ENCODE measurements around the gene LCLAT1.
"Not testable (repeated sequence)": the region's sequence is repeated elsewhere in the genome, so short reads cannot be mapped to it uniquely, and the experiment has no call there.

The LCLAT1 gene

GRCh38 chr2:30513649-30514048, 66.6 kb downstream of the LCLAT1 start:
- in situ Hi-C loops (cut with MboI; ENCODE audit: low sequenced_read_pairs): not testable (repeated sequence)

GRCh38 chr2:30514134-30514847, 67.2 kb downstream of the LCLAT1 start:
- in situ Hi-C loops (cut with MboI; ENCODE audit: low sequenced_read_pairs): no loop called here

- in situ Hi-C loops (cut with MboI; ENCODE audit: low sequenced_read_pairs): no loop called here
Measured at GRCh38 chr2:30514848-30515435, 67.9 kb downstream of the LCLAT1 start.

- in situ Hi-C loops (cut with MboI; ENCODE audit: low sequenced_read_pairs): no loop called here
Measured at GRCh38 chr2:30516166-30516565, 69.1 kb downstream of the LCLAT1 start.

GRCh38 chr2:30519796-30520195, 72.8 kb downstream of the LCLAT1 start:
- in situ Hi-C loops (cut with MboI; ENCODE audit: low sequenced_read_pairs): no loop called here

DNA sequence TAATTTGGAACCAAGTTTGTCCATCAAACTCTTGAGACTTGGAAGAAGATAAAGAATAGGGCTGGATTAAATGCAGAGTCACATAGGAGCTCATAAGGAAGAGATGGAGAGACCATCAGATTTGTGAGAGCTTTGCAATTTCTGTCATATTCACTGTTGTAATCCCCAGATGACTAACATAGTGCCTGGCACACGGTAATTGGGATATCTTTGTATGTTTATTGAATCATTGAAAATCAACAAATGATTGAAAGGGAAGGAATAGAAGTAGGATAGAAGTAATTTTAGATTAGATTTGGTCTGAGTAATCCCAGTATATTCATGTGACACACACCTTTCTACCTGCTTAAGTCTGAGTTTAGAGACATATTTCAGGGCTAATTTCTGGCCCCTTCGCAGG, 75.4 kb downstream of the LCLAT1 start:
- in situ Hi-C loops (cut with MboI; ENCODE audit: low sequenced_read_pairs): no loop called here

DNA sequence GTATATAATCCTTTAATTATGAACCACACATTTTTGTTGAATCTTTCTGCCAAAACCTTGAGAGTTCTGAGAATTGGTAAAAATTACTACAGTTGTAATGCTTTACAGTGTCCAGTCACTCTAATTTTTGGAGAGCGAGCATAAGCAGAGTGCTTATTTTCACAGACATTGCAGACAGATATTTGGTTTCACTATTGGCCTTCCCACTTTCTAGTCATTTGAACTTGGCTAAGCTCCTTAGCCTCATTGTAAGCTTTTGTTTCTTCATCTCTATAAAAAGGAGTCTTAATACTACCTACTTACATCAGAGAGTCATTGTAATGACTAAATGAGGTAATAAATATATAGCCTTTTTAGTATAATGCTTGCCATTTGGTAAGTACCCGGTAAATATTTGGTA, 80.4 kb downstream of the LCLAT1 start:
- in situ Hi-C loops (cut with MboI; ENCODE audit: low sequenced_read_pairs): no loop called here

- in situ Hi-C loops (cut with MboI; ENCODE audit: low sequenced_read_pairs): no loop called here
Measured at GRCh38 chr2:30527859-30528258, 80.8 kb downstream of the LCLAT1 start.

- in situ Hi-C loops (cut with MboI; ENCODE audit: low sequenced_read_pairs): no loop called here
Measured at GRCh38 chr2:30530346-30530745, 83.3 kb downstream of the LCLAT1 start.

DNA sequence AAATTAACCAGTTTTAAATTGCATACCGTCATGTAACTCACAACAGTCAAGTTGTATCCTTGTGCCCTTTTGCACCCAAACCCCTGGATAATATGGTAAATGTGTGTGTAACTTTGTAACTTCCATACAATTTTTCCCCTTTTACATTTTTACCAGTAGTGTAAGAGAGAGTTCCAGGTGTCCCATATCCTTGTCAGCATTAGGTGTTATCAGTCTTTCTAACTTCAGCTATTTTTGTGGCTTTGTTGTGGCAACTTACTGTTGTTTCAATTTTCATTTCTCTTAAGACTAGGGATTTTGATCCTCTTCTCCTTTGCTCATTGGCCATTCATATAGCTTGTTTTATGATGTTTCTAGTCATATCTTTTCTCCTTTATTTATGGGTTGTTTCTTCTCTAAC, 94.6 kb downstream of the LCLAT1 start:
- in situ Hi-C loops (cut with MboI; ENCODE audit: low sequenced_read_pairs): no loop called here

DNA sequence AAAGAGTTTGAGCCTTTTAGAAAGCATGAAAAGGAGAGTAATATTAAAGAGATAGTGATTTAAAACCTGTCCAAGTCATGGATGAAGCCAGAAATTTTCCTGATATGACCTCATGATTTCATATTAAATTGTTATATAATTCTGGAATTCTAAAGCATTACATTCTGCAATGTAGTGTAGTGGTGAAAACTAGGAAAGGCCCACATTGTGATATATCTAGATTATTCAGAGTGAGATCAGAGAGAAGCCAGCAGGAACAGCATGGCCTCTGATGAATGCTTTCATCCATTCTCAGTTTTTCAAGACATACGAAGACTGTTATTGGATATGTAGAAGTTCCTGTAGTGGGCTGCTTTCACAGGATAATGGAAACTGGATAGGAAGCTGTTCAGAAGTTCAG, 98.8 kb downstream of the LCLAT1 start:
- in situ Hi-C loops (cut with MboI; ENCODE audit: low sequenced_read_pairs): no loop called here

DNA sequence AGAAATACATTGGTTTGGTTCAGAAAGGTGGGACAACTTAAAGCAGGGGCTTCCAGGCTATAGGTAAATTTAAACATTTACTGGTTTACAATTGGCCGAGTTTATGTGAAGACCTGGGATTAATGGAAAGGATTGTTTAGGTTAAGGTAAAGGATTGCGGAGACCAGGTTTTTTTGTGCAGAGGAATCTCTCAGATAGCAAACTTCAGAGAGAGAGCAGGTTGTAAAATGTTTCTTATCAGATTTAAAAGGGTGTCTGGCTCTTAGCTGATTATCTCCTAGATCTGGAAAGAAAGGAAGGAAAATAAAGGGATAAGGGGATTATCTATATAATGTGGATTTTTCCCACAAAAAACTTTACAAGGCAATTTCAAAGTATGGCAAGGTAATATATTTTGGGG, 101.3 kb downstream of the LCLAT1 start:
- in situ Hi-C loops (cut with MboI; ENCODE audit: low sequenced_read_pairs): no loop called here

- in situ Hi-C loops (cut with MboI; ENCODE audit: low sequenced_read_pairs): no loop called here
Measured at GRCh38 chr2:30549096-30549495, 102.0 kb downstream of the LCLAT1 start.

GRCh38 chr2:30559544-30560275, 112.7 kb downstream of the LCLAT1 start:
- in situ Hi-C loops (cut with MboI; ENCODE audit: low sequenced_read_pairs): no loop called here

DNA sequence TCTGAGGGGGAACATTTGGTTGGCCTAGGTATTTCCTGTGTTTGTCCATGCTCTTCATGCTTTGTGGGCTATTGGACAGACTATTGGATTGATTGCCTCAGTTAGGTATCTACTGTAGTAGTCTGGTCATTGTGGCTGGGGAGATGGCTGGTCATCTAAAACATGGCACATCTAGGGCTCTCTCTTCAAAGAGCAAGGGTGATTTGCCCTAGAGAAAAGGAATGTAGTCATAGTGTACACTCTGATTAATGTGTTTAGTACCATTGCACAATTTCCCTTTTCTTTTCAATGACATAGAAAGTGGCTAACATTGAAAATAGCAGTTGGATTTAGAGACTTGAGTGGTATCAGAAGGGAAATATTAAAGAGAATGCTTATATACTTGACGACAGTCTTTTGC, 114.3 kb downstream of the LCLAT1 start:
- in situ Hi-C loops (cut with MboI; ENCODE audit: low sequenced_read_pairs): no loop called here

DNA sequence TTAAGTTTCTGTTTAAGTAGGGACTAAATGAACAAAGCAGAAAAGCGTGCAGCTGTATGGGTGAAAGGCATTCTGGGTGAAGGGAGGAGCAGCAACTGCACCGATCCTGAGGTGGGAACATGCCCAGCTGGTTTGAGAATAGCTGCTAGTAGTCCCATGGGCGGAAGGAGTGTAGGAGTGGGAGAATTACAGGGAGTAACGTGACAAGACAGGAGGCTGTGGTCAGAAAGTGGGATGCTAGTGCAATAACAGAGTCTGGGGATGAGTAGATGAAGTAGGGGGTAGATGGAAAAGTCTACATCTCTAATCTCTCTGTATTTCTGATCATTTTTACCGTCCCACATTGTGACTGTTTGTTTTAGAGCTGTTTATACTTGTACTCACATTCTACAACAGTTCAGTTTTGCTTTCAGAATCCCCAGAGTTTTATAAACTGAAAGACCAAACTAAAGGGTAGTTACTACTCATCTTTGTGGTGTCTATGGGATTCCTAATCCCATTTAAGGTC, 118.9 kb downstream of the LCLAT1 start:
- in situ Hi-C loops (cut with MboI; ENCODE audit: low sequenced_read_pairs): no loop called here

DNA sequence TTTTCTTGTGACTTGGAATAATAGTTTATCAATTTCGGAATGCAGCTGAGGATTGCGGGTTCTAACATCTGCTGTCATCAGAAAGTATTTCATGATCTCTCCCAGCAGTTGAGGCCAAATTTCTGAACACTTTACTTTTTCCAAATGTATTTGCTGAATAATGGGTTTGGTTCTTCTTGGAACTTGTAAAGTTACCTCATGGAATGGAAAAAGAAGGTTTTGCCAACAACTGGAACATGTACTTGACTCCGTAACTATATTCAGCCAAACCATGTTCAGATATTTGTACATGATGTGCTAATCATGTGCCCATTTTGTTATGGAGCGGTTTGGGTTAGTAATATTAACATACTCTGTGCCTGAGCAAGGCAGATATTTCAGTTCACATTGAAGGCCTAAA, 119.6 kb downstream of the LCLAT1 start:
- in situ Hi-C loops (cut with MboI; ENCODE audit: low sequenced_read_pairs): no loop called here

GRCh38 chr2:30567317-30567716, 120.3 kb downstream of the LCLAT1 start:
- in situ Hi-C loops (cut with MboI; ENCODE audit: low sequenced_read_pairs): no loop called here

DNA sequence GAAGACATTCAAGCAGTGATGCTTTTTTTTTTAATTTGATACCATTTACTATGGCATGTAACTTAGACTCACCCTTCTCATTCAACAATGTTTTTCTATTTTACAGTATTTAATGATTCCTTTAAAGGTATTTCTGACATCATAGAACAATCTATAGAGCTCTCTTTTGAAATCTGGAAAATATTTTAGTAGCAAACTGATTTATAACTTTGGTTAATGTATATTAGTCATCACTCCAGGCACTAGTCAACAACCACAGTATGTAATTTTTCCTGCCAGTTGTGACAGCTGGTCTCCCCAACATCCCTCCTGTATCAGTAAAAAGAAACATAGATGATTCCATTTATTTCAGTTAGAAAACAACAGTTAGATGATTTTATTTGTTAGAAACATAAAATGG, 122.9 kb downstream of the LCLAT1 start:
- in situ Hi-C loops (cut with MboI; ENCODE audit: low sequenced_read_pairs): no loop called here

GRCh38 chr2:30577151-30577550, 130.1 kb downstream of the LCLAT1 start:
- in situ Hi-C loops (cut with MboI; ENCODE audit: low sequenced_read_pairs): no loop called here

DNA sequence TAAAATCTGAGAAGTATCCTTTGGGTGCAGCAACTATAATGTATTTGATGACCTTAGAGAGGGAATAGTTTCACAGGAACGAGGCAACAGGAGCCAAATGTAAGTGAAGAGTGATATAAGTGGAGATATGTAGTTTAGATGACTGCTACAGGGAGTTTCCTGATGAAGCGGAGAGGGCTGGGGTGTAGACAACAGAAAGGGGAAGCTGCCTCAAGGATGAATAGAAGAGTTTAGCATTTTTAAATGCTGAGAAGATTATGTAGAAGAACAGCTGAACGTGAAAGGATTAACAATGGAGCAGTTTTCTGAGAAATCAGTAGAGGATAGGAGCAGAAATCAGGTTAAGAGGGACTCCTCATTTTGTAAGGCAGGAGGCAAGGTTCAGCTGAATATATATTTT, 133.3 kb downstream of the LCLAT1 start:
- in situ Hi-C loops (cut with MboI; ENCODE audit: low sequenced_read_pairs): no loop called here

DNA sequence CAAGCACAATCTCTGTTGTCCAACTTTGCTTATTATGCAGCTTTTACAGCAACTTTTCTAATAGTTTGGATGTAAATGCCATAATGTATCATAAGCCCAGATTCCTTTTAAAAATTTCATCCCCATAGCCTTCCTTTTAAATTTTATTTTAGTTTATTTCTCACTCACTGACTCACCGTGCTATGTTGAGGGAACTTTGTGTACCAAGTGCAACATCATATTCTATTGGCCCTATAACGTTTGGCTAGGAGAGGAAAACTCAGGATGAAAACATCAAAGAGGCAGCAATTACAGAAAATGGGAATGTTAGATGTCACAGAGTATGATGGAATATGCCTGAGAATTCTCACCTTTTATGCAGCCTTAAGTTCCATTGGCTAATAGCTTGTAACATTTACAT, 135.5 kb downstream of the LCLAT1 start:
- in situ Hi-C loops (cut with MboI; ENCODE audit: low sequenced_read_pairs): no loop called here

All from HL-60/S4 (cell line).